ENCODE data around the gene CKS1B.

DNA sequence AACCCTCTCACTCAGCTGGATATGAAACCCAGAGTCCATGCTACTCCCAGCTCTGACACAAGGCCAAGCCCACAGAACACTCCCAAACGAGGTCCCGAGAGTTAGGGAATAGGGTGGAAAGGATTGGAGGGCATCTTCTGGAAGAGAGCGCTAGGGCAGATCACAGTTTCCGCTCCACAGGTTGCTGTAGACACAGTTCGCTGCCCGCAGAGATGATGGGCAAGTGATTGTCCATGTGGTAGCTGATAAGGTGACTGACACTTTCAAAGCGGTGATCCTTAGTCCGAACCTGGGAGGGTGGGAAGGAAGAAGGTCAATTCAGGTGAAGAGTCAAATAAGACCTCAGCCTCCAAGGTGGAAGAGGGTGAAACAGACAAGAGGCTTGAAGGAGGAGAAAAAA lies 10.8 kb upstream of the CKS1B start:
- TF ChIP-seq, protein P1, sequence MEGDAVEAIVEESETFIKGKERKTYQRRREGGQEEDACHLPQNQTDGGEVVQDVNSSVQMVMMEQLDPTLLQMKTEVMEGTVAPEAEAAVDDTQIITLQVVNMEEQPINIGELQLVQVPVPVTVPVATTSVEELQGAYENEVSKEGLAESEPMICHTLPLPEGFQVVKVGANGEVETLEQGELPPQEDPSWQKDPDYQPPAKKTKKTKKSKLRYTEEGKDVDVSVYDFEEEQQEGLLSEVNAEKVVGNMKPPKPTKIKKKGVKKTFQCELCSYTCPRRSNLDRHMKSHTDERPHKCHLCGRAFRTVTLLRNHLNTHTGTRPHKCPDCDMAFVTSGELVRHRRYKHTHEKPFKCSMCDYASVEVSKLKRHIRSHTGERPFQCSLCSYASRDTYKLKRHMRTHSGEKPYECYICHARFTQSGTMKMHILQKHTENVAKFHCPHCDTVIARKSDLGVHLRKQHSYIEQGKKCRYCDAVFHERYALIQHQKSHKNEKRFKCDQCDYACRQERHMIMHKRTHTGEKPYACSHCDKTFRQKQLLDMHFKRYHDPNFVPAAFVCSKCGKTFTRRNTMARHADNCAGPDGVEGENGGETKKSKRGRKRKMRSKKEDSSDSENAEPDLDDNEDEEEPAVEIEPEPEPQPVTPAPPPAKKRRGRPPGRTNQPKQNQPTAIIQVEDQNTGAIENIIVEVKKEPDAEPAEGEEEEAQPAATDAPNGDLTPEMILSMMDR (IDR thresholded peaks at IDR 0.05 in 4 of 5, conservative IDR thresholded peaks at IDR 0.05 in 1 of 5) = no peak
- no peak for TF ChIP-seq POLR2A (IDR thresholded peaks at IDR 0.05)

Data from gastrocnemius medialis (tissue), 4 donors.